DND-41 (cell line): Measurements from ENCODE around the gene TIGD6.

Experiments used
- ATAC-seq: fragments of 200-7000 bp; cut with Tn5 transposase; 3 replicates; pipeline ENCODE4 v1.9.1; 2021; ENCODE audit warnings: low read depth; ENCODE audit not compliant: insufficient read depth
- DNase-seq: peaks from one replicate; pipeline ENCODE4 v3.0.0-alpha.2; 2020
- H2AFZ ChIP-seq: 2 replicates; pipeline ENCODE4 v1.6.0; 2012; ENCODE audit warnings: low read depth, low read length
- H3K27ac ChIP-seq: 2 replicates; pipeline ENCODE4 v1.5.1; 2012; ENCODE audit warnings: low read length, inconsistent platforms
- H3K27me3 ChIP-seq: fragments of 200-600 bp; sonication (generic); 2 replicates; pipeline ENCODE4 v1.6.0; 2012; ENCODE audit warnings: low read length, mild to moderate bottlenecking, inconsistent platforms; ENCODE audit not compliant: insufficient read depth, poor library complexity
- H3K36me3 ChIP-seq: 2 replicates; pipeline ENCODE4 v1.5.1; 2012; ENCODE audit warnings: low read length, inconsistent platforms; ENCODE audit not compliant: insufficient read depth
- H3K4me1 ChIP-seq: 2 replicates; pipeline ENCODE4 v1.5.1; 2012; ENCODE audit warnings: mild to moderate bottlenecking, low read length; ENCODE audit not compliant: insufficient read depth
- H3K4me2 ChIP-seq: 2 replicates; pipeline ENCODE4 v1.6.0; 2012; ENCODE audit warnings: mild to moderate bottlenecking, moderate library complexity, low read length, inconsistent platforms; ENCODE audit not compliant: insufficient read depth
- H3K4me3 ChIP-seq, 2 experiments: fragments of 200-600 bp in 1 of 2; shearing (Covaris generic) in 1 of 2; 2 replicates each; pipeline ENCODE4 v1.5.1; 2012 to 2016; ENCODE audit warnings: inconsistent platforms in 2 of 2, low read length in 2 of 2, mild to moderate bottlenecking in 2 of 2, low read depth in 1 of 2, moderate library complexity in 1 of 2
- H3K79me2 ChIP-seq: 2 replicates; pipeline ENCODE4 v1.6.0; 2012; ENCODE audit warnings: low read length, inconsistent platforms; ENCODE audit not compliant: insufficient read depth
- H3K9ac ChIP-seq: 2 replicates; pipeline ENCODE4 v1.6.0; 2012; ENCODE audit warnings: low read depth, mild to moderate bottlenecking, inconsistent platforms, low read length, moderate library complexity
- H3K9me3 ChIP-seq: 2 replicates; pipeline ENCODE4 v1.5.1; 2012; ENCODE audit warnings: low read length, moderate library complexity, mild to moderate bottlenecking, inconsistent platforms; ENCODE audit not compliant: insufficient read depth, severe bottlenecking
- H4K20me1 ChIP-seq: 2 replicates; pipeline ENCODE4 v1.6.0; 2012; ENCODE audit warnings: low read length; ENCODE audit not compliant: insufficient read depth
- CTCF ChIP-seq: IDR thresholded peaks from 2 replicates; pipeline ENCODE4 v1.5.1; 2012; ENCODE audit warnings: borderline replicate concordance, low read length, moderate library complexity, mild to moderate bottlenecking; ENCODE audit not compliant: poor library complexity, severe bottlenecking; ENCODE audit errors: extremely low read depth
- EZH2 ChIP-seq: IDR thresholded peaks from 3 replicates; pipeline ENCODE4 v1.6.1; 2012; ENCODE audit warnings: borderline replicate concordance, low read depth, mild to moderate bottlenecking, moderate library complexity, low read length, inconsistent platforms; ENCODE audit not compliant: severe bottlenecking

The TIGD6 gene

GRCh38 chr5:150044712-150045111 lies 44.3 kb upstream of the TIGD6 start:
- no peak overlapping the region for H2AFZ ChIP-seq
- H3K9me3 ChIP-seq, result no peaks in the 10 kb centered on the region
- TF ChIP-seq CTCF, result no peak
- no peak for TF ChIP-seq EZH2
- no peaks in the 10 kb centered on the region for H3K4me1 ChIP-seq
- H4K20me1 ChIP-seq, result peaks cover 9% of the 10 kb centered on the region; the same call in 1 of the 2 replicates
- no peak overlapping the region for H3K4me2 ChIP-seq
- H3K36me3 ChIP-seq, result peaks cover 94% of the 10 kb centered on the region
- DNase-seq (no peak), ATAC-seq (no peak)
- no peak overlapping the region for H3K27ac ChIP-seq
- no peak overlapping the region for H3K4me3 ChIP-seq
- no peak overlapping the region for H3K9ac ChIP-seq
- H3K79me2 ChIP-seq, result no peaks in the 10 kb centered on the region
- no peaks in the 10 kb centered on the region for H3K27me3 ChIP-seq

GRCh38 chr5:150044329-150044681 lies 43.9 kb upstream of the TIGD6 start:
- H3K79me2 ChIP-seq, result no peaks in the 10 kb centered on the region
- no peak overlapping the region for H3K27ac ChIP-seq
- H3K9me3 ChIP-seq, result no peaks in the 10 kb centered on the region
- H3K4me3 ChIP-seq, result no peak overlapping the region
- TF ChIP-seq EZH2, result no peak
- TF ChIP-seq CTCF, result no peak
- H4K20me1 ChIP-seq, result peaks cover 9% of the 10 kb centered on the region; the same call in 1 of the 2 replicates
- no peaks in the 10 kb centered on the region for H3K4me1 ChIP-seq
- no peak overlapping the region for H3K9ac ChIP-seq
- H2AFZ ChIP-seq, result no peak overlapping the region
- no peak overlapping the region for H3K4me2 ChIP-seq
- peaks cover 91% of the 10 kb centered on the region for H3K36me3 ChIP-seq
- H3K27me3 ChIP-seq, result no peaks in the 10 kb centered on the region
- DNase-seq (no peak), ATAC-seq (no peak)

- DNase-seq (no peak), ATAC-seq (no peak)
- Histone ChIP-seq H3K79me2 (no peaks in the 10 kb centered on the region), H3K9me3 (no peaks in the 10 kb centered on the region), H3K9ac (no peak overlapping the region), H2AFZ (no peak overlapping the region), H3K4me1 (no peaks in the 10 kb centered on the region), H4K20me1 (peaks cover 9% of the 10 kb centered on the region; the same call in 1 of the 2 replicates), H3K36me3 (peaks cover 90% of the 10 kb centered on the region), H3K4me2 (no peak overlapping the region), H3K27ac (no peak overlapping the region), H3K4me3 (no peak overlapping the region), H3K27me3 (no peaks in the 10 kb centered on the region)
- TF ChIP-seq EZH2 (no peak), CTCF (no peak)
These were observed 43.3 kb upstream of the TIGD6 start for GRCh38 chr5:150043657-150044328.
